WTC11 (cell line): Measurements from ENCODE around the gene LRRC4. TPM values are rescaled to one million over a fixed set of nuclear protein-coding genes. Genes with fewer than 3 reads are reported as not detected.

Experiments
- ATAC-seq: fragments of 200-7000 bp; cut with Tn5 transposase; 2 replicates; pipeline ENCODE4 v1.10.0; 2021; ENCODE audit warnings: mild to moderate bottlenecking, moderate library complexity
- CTCF ChIA-PET: fragments of 300-600 bp; sonication (Branson Sonifier 250); formaldehyde crosslinking; loops from one replicate; lab custom pipeline; 2021; ENCODE audit warnings: antibody characterized with exemption; lab: Charles Lee
- POLR2A ChIA-PET: fragments of 350-600 bp; sonication (Branson Sonifier 250); formaldehyde crosslinking; loops from one replicate; lab custom pipeline; 2021; ENCODE audit warnings: antibody characterized with exemption; lab: Charles Lee
- DNase-seq: peaks from one replicate; pipeline ENCODE4 v3.0.0; 2021; ENCODE audit warnings: low spot score
- H3K27ac Mint-ChIP-seq: 2 replicates; pipeline ENCODE4 v1.8.0; 2021; ENCODE audit warnings: mixed read lengths
- H3K27me3 Mint-ChIP-seq: 2 replicates; pipeline ENCODE4 v1.8.0; 2021; ENCODE audit warnings: low read depth, mild to moderate bottlenecking, moderate library complexity, mixed read lengths
- H3K36me3 Mint-ChIP-seq: 2 replicates; pipeline ENCODE4 v1.8.0; 2021; ENCODE audit warnings: mixed read lengths
- H3K4me1 Mint-ChIP-seq: 2 replicates; pipeline ENCODE4 v1.8.0; 2022; ENCODE audit warnings: mixed read lengths
- H3K4me3 Mint-ChIP-seq: 2 replicates; pipeline ENCODE4 v1.8.0; 2021; ENCODE audit warnings: mild to moderate bottlenecking, moderate library complexity, mixed read lengths
- H3K9me3 Mint-ChIP-seq: 2 replicates; pipeline ENCODE4 v1.8.0; 2021; ENCODE audit warnings: mixed read lengths
- CREB1 ChIP-seq: sonication (generic); formaldehyde crosslinking; IDR thresholded peaks from 2 replicates; pipeline ENCODE4 v1.8.0; 2023; ENCODE audit warnings: mild to moderate bottlenecking, missing genetic modification reagents
- CREM ChIP-seq: sonication (generic); formaldehyde crosslinking; IDR thresholded peaks from 2 replicates; pipeline ENCODE4 v1.8.1; 2022; ENCODE audit warnings: mild to moderate bottlenecking, missing genetic modification reagents, moderate library complexity
- ELF4 ChIP-seq: sonication (generic); formaldehyde crosslinking; IDR thresholded peaks from 2 replicates; pipeline ENCODE4 v1.8.1; 2022; ENCODE audit warnings: low read depth, mild to moderate bottlenecking, moderate library complexity, missing genetic modification reagents
- EMX1 ChIP-seq: fragments of 250-450 bp; sonication (Bioruptor Pico); IDR thresholded peaks from 2 replicates; pipeline ENCODE4 v1.8.0; 2021; ENCODE audit warnings: mild to moderate bottlenecking
- IRF2 ChIP-seq: sonication (generic); formaldehyde crosslinking; IDR thresholded peaks from 2 replicates; pipeline ENCODE4 v1.8.0; 2022; ENCODE audit warnings: low read depth, missing genetic modification reagents, borderline replicate concordance
- NFATC4 ChIP-seq: fragments of 250-450 bp; sonication (Bioruptor Pico); IDR thresholded peaks from 2 replicates; pipeline ENCODE4 v1.9.0; 2021; ENCODE audit warnings: mild to moderate bottlenecking
- PREB ChIP-seq: sonication (generic); formaldehyde crosslinking; IDR thresholded peaks from 2 replicates; pipeline ENCODE4 v1.8.1; 2022; ENCODE audit warnings: mild to moderate bottlenecking, missing genetic modification reagents, moderate library complexity, borderline replicate concordance
- PRRX2 ChIP-seq: fragments of 250-450 bp; sonication (Bioruptor Pico); IDR thresholded peaks from 2 replicates; pipeline ENCODE4 v1.8.0; 2021; ENCODE audit warnings: mild to moderate bottlenecking
- RELA ChIP-seq: sonication (generic); formaldehyde crosslinking; IDR thresholded peaks from 2 replicates; pipeline ENCODE4 v1.8.1; 2022; ENCODE audit warnings: missing genetic modification reagents, mild to moderate bottlenecking, borderline replicate concordance
- SMAD3 ChIP-seq: sonication (generic); formaldehyde crosslinking; IDR thresholded peaks from 2 replicates; pipeline ENCODE4 v1.8.0; 2022; ENCODE audit warnings: missing genetic modification reagents, mild to moderate bottlenecking, borderline replicate concordance
- SOX15 ChIP-seq: fragments of 250-450 bp; sonication (Bioruptor Pico); IDR thresholded peaks from 2 replicates; pipeline ENCODE4 v1.9.0; 2021; ENCODE audit warnings: mild to moderate bottlenecking
- STAT6 ChIP-seq: sonication (generic); formaldehyde crosslinking; conservative IDR thresholded peaks from 2 replicates; pipeline ENCODE4 v1.8.1; 2023; ENCODE audit warnings: mild to moderate bottlenecking, low read depth, missing genetic modification reagents, moderate library complexity
- TEAD1 ChIP-seq: sonication (generic); formaldehyde crosslinking; IDR thresholded peaks from 2 replicates; pipeline ENCODE4 v1.8.0; 2022; ENCODE audit warnings: mild to moderate bottlenecking, missing genetic modification reagents
- ZMAT4 ChIP-seq: fragments of 250-450 bp; sonication (Bioruptor Pico); IDR thresholded peaks from 2 replicates; pipeline ENCODE4 v1.9.0; 2021; ENCODE audit warnings: mild to moderate bottlenecking
- ZNF121 ChIP-seq: sonication (generic); formaldehyde crosslinking; IDR thresholded peaks from 2 replicates; pipeline ENCODE4 v1.8.0; 2023; ENCODE audit warnings: missing genetic modification reagents
- total RNA-seq: library from RNA; stranded (reverse); gene quantifications from 3 replicates; pipeline ENCODE4 v1.2.3, GENCODE V29; 2021
- TF ChIP-seq, protein P1 (sequence below): sonication (generic); formaldehyde crosslinking; IDR thresholded peaks from 2 replicates; pipeline ENCODE4 v1.8.0; 2022; ENCODE audit warnings: mild to moderate bottlenecking, missing genetic modification reagents
- TF ChIP-seq, protein P2 (sequence below): sonication (generic); formaldehyde crosslinking; conservative IDR thresholded peaks from 2 replicates; pipeline ENCODE4 v1.8.1; 2022; ENCODE audit warnings: mild to moderate bottlenecking, missing genetic modification reagents
- TF ChIP-seq, protein P3 (sequence below): sonication (generic); formaldehyde crosslinking; IDR thresholded peaks from 2 replicates; pipeline ENCODE4 v1.8.1; 2022; ENCODE audit warnings: mild to moderate bottlenecking, moderate library complexity, missing genetic modification reagents
- TF ChIP-seq, protein P4 (sequence below): sonication (generic); formaldehyde crosslinking; IDR thresholded peaks from 2 replicates; pipeline ENCODE4 v1.8.0; 2023; ENCODE audit warnings: missing genetic modification reagents, mild to moderate bottlenecking, borderline replicate concordance
- TF ChIP-seq, protein P5 (sequence below): sonication (generic); formaldehyde crosslinking; IDR thresholded peaks from 2 replicates; pipeline ENCODE4 v1.8.1; 2023; ENCODE audit warnings: mild to moderate bottlenecking, missing genetic modification reagents, borderline replicate concordance

Gene LRRC4
- total RNA-seq, 1 experiment from 2014 or later, result 14.9 TPM

- TF ChIP-seq PREB (no peak), ELF4 (CRISPR knock-in tag) (no peak), ZMAT4 (CRISPR knock-in tag) (no peak), RELA (CRISPR knock-in tag) (no peak)
- TF ChIP-seq, protein P1, sequence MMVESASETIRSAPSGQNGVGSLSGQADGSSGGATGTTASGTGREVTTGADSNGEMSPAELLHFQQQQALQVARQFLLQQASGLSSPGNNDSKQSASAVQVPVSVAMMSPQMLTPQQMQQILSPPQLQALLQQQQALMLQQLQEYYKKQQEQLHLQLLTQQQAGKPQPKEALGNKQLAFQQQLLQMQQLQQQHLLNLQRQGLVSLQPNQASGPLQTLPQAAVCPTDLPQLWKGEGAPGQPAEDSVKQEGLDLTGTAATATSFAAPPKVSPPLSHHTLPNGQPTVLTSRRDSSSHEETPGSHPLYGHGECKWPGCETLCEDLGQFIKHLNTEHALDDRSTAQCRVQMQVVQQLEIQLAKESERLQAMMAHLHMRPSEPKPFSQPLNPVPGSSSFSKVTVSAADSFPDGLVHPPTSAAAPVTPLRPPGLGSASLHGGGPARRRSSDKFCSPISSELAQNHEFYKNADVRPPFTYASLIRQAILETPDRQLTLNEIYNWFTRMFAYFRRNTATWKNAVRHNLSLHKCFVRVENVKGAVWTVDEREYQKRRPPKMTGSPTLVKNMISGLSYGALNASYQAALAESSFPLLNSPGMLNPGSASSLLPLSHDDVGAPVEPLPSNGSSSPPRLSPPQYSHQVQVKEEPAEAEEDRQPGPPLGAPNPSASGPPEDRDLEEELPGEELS (CRISPR knock-in tag), result no peak
These were observed 22.5 kb downstream of the LRRC4 start (continued) for GRCh38 chr7:128008744-128009143.

GRCh38 chr7:128008141-128008540, 23.1 kb downstream of the LRRC4 start:
- H3K4me1 Mint-ChIP-seq, result peaks cover 26% of the 10 kb centered on the region
- no peak for ATAC-seq
- H3K27me3 Mint-ChIP-seq, result no peaks in the 10 kb centered on the region
- no peak overlapping the region for H3K4me3 Mint-ChIP-seq
- POLR2A ChIA-PET, result no interaction called here
- no peaks in the 10 kb centered on the region for H3K9me3 Mint-ChIP-seq
- no peak for DNase-seq
- no peak overlapping the region for H3K27ac Mint-ChIP-seq
- H3K36me3 Mint-ChIP-seq, result no peaks in the 10 kb centered on the region
- CTCF ChIA-PET, result interaction anchor here (0.6 to 2.4 kb wide), 3 partner anchors 12 to 201 kb away, joined by 4 to 7 read pairs (median 4); no protein-coding TSS in a partner anchor
- TF ChIP-seq ZNF121 (no peak), SOX15 (CRISPR knock-in tag) (no peak), EMX1 (CRISPR knock-in tag) (no peak), ZMAT4 (CRISPR knock-in tag) (no peak), CREB1 (no peak), SMAD3 (CRISPR knock-in tag) (no peak), PRRX2 (no peak), STAT6 (CRISPR knock-in tag) (no peak), TEAD1 (CRISPR knock-in tag) (no peak), ELF4 (CRISPR knock-in tag) (no peak), CREM (CRISPR knock-in tag) (no peak), IRF2 (CRISPR knock-in tag) (no peak), NFATC4 (CRISPR knock-in tag) (no peak)
- TF ChIP-seq, protein P2, sequence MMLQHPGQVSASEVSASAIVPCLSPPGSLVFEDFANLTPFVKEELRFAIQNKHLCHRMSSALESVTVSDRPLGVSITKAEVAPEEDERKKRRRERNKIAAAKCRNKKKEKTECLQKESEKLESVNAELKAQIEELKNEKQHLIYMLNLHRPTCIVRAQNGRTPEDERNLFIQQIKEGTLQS, result no peak
- TF ChIP-seq, protein P3, sequence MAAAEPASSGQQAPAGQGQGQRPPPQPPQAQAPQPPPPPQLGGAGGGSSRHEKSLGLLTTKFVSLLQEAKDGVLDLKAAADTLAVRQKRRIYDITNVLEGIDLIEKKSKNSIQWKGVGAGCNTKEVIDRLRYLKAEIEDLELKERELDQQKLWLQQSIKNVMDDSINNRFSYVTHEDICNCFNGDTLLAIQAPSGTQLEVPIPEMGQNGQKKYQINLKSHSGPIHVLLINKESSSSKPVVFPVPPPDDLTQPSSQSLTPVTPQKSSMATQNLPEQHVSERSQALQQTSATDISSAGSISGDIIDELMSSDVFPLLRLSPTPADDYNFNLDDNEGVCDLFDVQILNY (CRISPR knock-in tag), result no peak
- TF ChIP-seq, protein P4, sequence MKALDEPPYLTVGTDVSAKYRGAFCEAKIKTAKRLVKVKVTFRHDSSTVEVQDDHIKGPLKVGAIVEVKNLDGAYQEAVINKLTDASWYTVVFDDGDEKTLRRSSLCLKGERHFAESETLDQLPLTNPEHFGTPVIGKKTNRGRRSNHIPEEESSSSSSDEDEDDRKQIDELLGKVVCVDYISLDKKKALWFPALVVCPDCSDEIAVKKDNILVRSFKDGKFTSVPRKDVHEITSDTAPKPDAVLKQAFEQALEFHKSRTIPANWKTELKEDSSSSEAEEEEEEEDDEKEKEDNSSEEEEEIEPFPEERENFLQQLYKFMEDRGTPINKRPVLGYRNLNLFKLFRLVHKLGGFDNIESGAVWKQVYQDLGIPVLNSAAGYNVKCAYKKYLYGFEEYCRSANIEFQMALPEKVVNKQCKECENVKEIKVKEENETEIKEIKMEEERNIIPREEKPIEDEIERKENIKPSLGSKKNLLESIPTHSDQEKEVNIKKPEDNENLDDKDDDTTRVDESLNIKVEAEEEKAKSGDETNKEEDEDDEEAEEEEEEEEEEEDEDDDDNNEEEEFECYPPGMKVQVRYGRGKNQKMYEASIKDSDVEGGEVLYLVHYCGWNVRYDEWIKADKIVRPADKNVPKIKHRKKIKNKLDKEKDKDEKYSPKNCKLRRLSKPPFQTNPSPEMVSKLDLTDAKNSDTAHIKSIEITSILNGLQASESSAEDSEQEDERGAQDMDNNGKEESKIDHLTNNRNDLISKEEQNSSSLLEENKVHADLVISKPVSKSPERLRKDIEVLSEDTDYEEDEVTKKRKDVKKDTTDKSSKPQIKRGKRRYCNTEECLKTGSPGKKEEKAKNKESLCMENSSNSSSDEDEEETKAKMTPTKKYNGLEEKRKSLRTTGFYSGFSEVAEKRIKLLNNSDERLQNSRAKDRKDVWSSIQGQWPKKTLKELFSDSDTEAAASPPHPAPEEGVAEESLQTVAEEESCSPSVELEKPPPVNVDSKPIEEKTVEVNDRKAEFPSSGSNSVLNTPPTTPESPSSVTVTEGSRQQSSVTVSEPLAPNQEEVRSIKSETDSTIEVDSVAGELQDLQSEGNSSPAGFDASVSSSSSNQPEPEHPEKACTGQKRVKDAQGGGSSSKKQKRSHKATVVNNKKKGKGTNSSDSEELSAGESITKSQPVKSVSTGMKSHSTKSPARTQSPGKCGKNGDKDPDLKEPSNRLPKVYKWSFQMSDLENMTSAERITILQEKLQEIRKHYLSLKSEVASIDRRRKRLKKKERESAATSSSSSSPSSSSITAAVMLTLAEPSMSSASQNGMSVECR (CRISPR knock-in tag), result no peak
- TF ChIP-seq, protein P5, sequence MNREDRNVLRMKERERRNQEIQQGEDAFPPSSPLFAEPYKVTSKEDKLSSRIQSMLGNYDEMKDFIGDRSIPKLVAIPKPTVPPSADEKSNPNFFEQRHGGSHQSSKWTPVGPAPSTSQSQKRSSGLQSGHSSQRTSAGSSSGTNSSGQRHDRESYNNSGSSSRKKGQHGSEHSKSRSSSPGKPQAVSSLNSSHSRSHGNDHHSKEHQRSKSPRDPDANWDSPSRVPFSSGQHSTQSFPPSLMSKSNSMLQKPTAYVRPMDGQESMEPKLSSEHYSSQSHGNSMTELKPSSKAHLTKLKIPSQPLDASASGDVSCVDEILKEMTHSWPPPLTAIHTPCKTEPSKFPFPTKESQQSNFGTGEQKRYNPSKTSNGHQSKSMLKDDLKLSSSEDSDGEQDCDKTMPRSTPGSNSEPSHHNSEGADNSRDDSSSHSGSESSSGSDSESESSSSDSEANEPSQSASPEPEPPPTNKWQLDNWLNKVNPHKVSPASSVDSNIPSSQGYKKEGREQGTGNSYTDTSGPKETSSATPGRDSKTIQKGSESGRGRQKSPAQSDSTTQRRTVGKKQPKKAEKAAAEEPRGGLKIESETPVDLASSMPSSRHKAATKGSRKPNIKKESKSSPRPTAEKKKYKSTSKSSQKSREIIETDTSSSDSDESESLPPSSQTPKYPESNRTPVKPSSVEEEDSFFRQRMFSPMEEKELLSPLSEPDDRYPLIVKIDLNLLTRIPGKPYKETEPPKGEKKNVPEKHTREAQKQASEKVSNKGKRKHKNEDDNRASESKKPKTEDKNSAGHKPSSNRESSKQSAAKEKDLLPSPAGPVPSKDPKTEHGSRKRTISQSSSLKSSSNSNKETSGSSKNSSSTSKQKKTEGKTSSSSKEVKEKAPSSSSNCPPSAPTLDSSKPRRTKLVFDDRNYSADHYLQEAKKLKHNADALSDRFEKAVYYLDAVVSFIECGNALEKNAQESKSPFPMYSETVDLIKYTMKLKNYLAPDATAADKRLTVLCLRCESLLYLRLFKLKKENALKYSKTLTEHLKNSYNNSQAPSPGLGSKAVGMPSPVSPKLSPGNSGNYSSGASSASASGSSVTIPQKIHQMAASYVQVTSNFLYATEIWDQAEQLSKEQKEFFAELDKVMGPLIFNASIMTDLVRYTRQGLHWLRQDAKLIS (CRISPR knock-in tag), result no peak
